Measurements from ENCODE around the gene KLRD1. TPM values are rescaled to one million over a fixed set of nuclear protein-coding genes. Genes with fewer than 3 reads are reported as not detected.

KLRD1 gene, protein sequence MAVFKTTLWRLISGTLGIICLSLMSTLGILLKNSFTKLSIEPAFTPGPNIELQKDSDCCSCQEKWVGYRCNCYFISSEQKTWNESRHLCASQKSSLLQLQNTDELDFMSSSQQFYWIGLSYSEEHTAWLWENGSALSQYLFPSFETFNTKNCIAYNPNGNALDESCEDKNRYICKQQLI
- total RNA-seq (1 to 10 TPM in 1 of 2 donors, under 1 TPM in 1; 0.83 to 1.4 TPM), polyA plus RNA-seq (ENCODE audit: insufficient read length in 2 of 2) (under 1 TPM; 0.10 to 0.41 TPM)
- long read RNA-seq, donor 1 = 0 reads
- long read RNA-seq, donor 2 = 0 reads
- long read RNA-seq, donor 3 = 0 reads
- long read RNA-seq, donor 4, partial matches to known transcripts = 0 of 1 reads
- long read RNA-seq, donor 4, other reads (novel, unspliced or antisense) = 0 of 1 reads

DNA sequence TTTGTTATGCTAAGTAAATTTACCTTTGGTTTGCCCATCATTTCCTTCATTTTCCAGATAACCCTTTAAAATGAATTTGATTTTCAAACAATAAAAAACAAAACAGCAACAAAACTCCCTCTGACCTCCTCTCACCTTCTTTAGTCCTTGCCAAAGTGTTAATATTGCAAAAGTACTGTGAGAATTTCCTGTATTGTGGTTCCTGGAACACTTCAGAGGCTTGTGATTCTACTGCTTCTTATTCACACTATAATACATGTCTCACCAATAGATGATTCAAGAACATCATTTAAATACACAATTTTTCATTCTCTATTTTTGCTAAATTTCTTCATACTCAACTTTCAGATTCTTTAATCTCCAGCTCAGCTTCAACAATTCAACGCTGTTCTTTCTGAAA, at the start of gene KLRD1:
TSS of gene KLRD1 (plus strand) at position 241 of the 400 bp plus-strand sequence. CDS start 208 bp downstream, outside the sequence.
- no peaks in the 10 kb centered on the region for H3K4me1 ChIP-seq (ENCODE audit: control insufficient read depth, insufficient read depth, low read length)
- no CpG with 5 or more reads among the region's 1 CpG for WGBS (ENCODE audit: insufficient coverage)

DNA sequence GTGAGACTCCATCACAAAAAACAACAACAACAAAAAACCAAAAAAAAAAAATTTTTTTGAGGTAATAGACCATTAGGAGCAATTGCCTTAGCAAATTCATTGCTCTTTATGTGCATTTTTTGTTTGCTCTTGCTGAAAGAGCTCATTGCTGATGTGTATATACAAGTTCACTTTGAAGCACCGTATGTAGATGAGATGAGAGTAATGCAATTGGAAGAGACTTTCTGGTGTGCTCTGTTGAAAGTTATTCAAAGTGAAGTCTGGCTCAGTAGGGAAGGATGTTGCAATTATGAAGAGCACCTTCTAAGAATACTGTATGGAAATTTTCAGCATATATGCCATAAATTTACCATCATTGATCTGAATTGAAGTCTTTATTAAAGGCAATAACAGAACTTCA, 46.7 kb upstream of the KLRD1 start:
- no peaks in the 10 kb centered on the region for H3K9me3 ChIP-seq (ENCODE audit: control insufficient read depth, insufficient read depth, low read length)
- no CpG with 5 or more reads among the region's 1 CpG for WGBS (ENCODE audit: insufficient coverage)
- H3K4me1 ChIP-seq (ENCODE audit: control insufficient read depth, insufficient read depth, low read length) = no peaks in the 10 kb centered on the region
- H3K4me3 ChIP-seq (ENCODE audit: low read depth, low read length) = no peak overlapping the region
- no peaks in the 10 kb centered on the region for H3K27me3 ChIP-seq (ENCODE audit: control insufficient read depth, insufficient read depth, low read length)
- H3K27ac ChIP-seq (ENCODE audit: low read depth, low read length) = no peak overlapping the region
- no peak for DNase-seq (ENCODE audit: low read depth in 4 of 6, low spot score in 6 of 6)
- no peaks in the 10 kb centered on the region for H3K36me3 ChIP-seq (ENCODE audit: control insufficient read depth, insufficient read depth, low read length)

More for the DNA sequence above, at the start of gene KLRD1:
- Histone ChIP-seq H3K27me3 (ENCODE audit: control insufficient read depth, insufficient read depth, low read length) (no peaks in the 10 kb centered on the region), H3K36me3 (ENCODE audit: control insufficient read depth, insufficient read depth, low read length) (no peaks in the 10 kb centered on the region), H3K27ac (ENCODE audit: low read depth, low read length) (no peak within 1 kb of the TSS), H3K4me3 (ENCODE audit: low read depth, low read length) (no peak within 1 kb of the TSS), H3K9me3 (ENCODE audit: control insufficient read depth, insufficient read depth, low read length) (no peaks in the 10 kb centered on the region)
- DNase-seq (ENCODE audit: low read depth in 4 of 6, low spot score in 6 of 6) = no peak

DNA sequence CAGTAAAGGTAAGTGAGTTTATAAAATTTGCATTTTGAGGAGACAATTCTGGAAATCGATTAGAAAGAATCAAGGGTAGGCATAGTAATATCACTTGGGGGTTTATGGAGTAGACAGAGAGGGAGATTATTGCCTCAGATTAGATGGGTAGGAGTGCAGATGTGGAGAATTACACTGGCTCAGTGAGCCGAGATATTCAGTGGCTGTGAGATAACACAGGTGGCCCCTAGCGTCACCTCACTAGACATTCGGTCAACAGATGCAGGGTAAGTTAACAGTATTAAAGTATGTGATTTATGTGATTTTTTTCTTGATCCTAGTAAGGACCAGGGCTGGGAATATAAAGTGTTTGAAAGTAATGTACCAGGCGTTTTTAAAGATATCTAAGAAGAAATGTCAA, 39.6 kb upstream of the KLRD1 start:
- Histone ChIP-seq H3K4me1 (ENCODE audit: control insufficient read depth, insufficient read depth, low read length) (no peaks in the 10 kb centered on the region), H3K36me3 (ENCODE audit: control insufficient read depth, insufficient read depth, low read length) (no peaks in the 10 kb centered on the region), H3K27ac (ENCODE audit: low read depth, low read length) (no peak overlapping the region), H3K4me3 (ENCODE audit: low read depth, low read length) (no peak overlapping the region), H3K9me3 (ENCODE audit: control insufficient read depth, insufficient read depth, low read length) (no peaks in the 10 kb centered on the region), H3K27me3 (ENCODE audit: control insufficient read depth, insufficient read depth, low read length) (no peaks in the 10 kb centered on the region)
- 87% methylated on average over 5 of the region's 5 CpGs for WGBS (ENCODE audit: insufficient coverage)
- no peak for DNase-seq (ENCODE audit: low read depth in 4 of 6, low spot score in 6 of 6)

DNA sequence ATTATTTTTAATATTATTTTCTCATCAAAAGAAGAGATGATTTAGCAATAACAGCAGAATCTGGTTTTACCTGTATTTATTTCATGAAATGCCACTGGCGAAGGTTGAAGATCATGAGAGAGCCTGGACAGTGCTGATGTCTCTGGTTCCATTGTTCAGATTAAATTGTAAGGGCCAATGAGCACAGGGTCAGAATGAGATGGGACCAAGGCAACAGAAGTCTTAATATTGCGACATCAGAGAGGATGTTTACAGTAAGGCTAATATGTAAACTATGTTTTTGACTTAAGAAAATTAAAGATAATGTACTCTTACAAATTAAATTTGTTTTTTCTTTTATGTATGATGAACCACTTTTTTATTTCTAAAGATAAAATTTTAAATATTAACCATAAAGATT, 35.2 kb upstream of the KLRD1 start:
- Histone ChIP-seq H3K4me3 (ENCODE audit: low read depth, low read length) (no peak overlapping the region), H3K36me3 (ENCODE audit: control insufficient read depth, insufficient read depth, low read length) (no peaks in the 10 kb centered on the region), H3K27ac (ENCODE audit: low read depth, low read length) (no peak overlapping the region), H3K9me3 (ENCODE audit: control insufficient read depth, insufficient read depth, low read length) (no peaks in the 10 kb centered on the region), H3K27me3 (ENCODE audit: control insufficient read depth, insufficient read depth, low read length) (no peaks in the 10 kb centered on the region), H3K4me1 (ENCODE audit: control insufficient read depth, insufficient read depth, low read length) (no peaks in the 10 kb centered on the region)
- WGBS (ENCODE audit: insufficient coverage) = 100% methylated on average over 1 of the region's 2 CpGs
- no peak for DNase-seq (ENCODE audit: low read depth in 4 of 6, low spot score in 6 of 6)

DNA sequence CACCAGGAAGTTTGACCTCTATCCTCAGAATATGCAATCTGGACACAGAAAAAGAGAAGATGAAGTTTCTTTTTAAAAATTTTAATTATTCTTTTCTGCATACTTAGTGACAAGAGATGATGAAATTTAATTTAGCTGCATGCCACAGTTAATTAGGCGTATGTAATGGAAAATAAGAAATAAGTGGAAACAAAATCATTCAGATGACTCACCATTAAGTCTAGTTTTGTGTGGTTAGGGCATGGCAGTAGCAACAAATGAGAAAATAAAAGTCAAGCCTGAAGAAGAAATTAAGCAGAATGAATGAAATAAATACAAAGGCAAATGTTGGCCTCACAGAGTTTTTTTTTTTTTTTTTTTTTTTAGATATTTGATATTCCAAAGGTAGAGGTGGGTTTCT, 30.9 kb upstream of the KLRD1 start:
- Histone ChIP-seq H3K4me1 (ENCODE audit: control insufficient read depth, insufficient read depth, low read length) (no peaks in the 10 kb centered on the region), H3K27ac (ENCODE audit: low read depth, low read length) (no peak overlapping the region), H3K9me3 (ENCODE audit: control insufficient read depth, insufficient read depth, low read length) (no peaks in the 10 kb centered on the region), H3K36me3 (ENCODE audit: control insufficient read depth, insufficient read depth, low read length) (no peaks in the 10 kb centered on the region), H3K27me3 (ENCODE audit: control insufficient read depth, insufficient read depth, low read length) (no peaks in the 10 kb centered on the region), H3K4me3 (ENCODE audit: low read depth, low read length) (no peak overlapping the region)
- no CpG with 5 or more reads among the region's 1 CpG for WGBS (ENCODE audit: insufficient coverage)
- DNase-seq (ENCODE audit: low read depth in 4 of 6, low spot score in 6 of 6) = no peak

DNA sequence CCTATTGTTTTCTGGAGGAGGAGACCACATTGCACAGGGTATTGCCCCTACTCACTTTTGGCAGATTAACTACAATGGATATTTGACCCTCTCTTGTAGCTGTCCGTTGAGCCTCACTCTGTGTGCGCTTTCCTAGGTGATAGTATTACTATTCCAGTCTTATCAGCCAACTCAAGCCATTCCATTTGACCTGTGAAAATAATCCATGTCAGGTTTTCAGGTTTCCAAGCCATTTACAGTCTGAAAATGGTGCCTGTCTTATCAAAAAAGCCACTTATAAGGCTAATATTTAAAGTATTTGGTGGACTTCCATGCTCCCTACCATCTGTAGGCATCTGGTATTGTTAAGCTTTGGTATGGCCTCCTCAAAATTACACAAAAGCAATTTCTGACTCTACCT, 29.6 kb upstream of the KLRD1 start:
- no peaks in the 10 kb centered on the region for H3K4me1 ChIP-seq (ENCODE audit: control insufficient read depth, insufficient read depth, low read length)
- 91% methylated on average over 2 of the region's 2 CpGs for WGBS (ENCODE audit: insufficient coverage)
- H3K27me3 ChIP-seq (ENCODE audit: control insufficient read depth, insufficient read depth, low read length) = no peaks in the 10 kb centered on the region
- no peak overlapping the region for H3K27ac ChIP-seq (ENCODE audit: low read depth, low read length)
- H3K4me3 ChIP-seq (ENCODE audit: low read depth, low read length) = no peak overlapping the region
- H3K9me3 ChIP-seq (ENCODE audit: control insufficient read depth, insufficient read depth, low read length) = no peaks in the 10 kb centered on the region
- no peak for DNase-seq (ENCODE audit: low read depth in 4 of 6, low spot score in 6 of 6)
- no peaks in the 10 kb centered on the region for H3K36me3 ChIP-seq (ENCODE audit: control insufficient read depth, insufficient read depth, low read length)

DNA sequence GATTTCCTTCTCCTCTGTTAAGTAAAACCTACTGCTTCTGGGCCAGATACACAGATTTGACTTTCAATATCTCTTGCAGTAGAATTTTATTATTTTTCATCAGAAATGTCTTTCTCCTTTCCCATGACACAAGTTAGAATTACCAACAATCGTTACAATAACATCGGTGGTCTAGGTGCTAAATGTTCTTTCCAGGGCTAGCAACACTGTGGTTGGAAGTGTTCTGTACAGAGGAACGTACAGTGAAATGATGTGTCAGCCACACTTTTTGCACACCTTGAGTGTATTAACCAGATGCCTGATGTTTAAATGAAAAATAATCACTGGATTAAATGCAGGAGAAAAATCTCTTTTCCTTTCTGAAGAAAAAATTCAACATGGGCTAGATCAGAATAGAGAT, 27.7 kb upstream of the KLRD1 start:
- WGBS (ENCODE audit: insufficient coverage) = 100% methylated on average over 1 of the region's 3 CpGs
- Histone ChIP-seq H3K27ac (ENCODE audit: low read depth, low read length) (no peak overlapping the region), H3K27me3 (ENCODE audit: control insufficient read depth, insufficient read depth, low read length) (no peaks in the 10 kb centered on the region), H3K36me3 (ENCODE audit: control insufficient read depth, insufficient read depth, low read length) (no peaks in the 10 kb centered on the region), H3K4me3 (ENCODE audit: low read depth, low read length) (no peak overlapping the region), H3K9me3 (ENCODE audit: control insufficient read depth, insufficient read depth, low read length) (no peaks in the 10 kb centered on the region), H3K4me1 (ENCODE audit: control insufficient read depth, insufficient read depth, low read length) (no peaks in the 10 kb centered on the region)
- DNase-seq (ENCODE audit: low read depth in 4 of 6, low spot score in 6 of 6) = no peak

DNA sequence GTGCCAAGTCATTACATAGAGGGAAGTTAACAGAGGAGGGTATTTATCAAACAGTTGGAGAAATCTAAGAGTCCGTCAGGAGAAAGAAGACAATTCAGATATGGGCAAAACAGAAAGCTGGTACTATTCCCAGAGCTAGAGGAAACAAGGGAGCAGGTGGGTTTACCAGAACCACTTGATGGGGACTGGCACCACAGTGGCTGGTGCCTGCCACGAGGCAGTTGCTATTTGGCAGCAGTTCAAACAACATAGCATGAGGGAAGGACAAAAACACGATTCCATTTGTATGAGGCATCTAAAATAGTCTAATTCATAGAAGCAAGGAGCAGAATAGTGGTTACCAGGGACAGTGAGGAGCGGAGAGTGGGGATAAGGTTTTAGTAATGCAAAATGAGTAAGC, 24.6 kb upstream of the KLRD1 start:
- Histone ChIP-seq H3K9me3 (ENCODE audit: control insufficient read depth, insufficient read depth, low read length) (no peaks in the 10 kb centered on the region), H3K36me3 (ENCODE audit: control insufficient read depth, insufficient read depth, low read length) (no peaks in the 10 kb centered on the region), H3K4me1 (ENCODE audit: control insufficient read depth, insufficient read depth, low read length) (no peaks in the 10 kb centered on the region), H3K27me3 (ENCODE audit: control insufficient read depth, insufficient read depth, low read length) (no peaks in the 10 kb centered on the region), H3K27ac (ENCODE audit: low read depth, low read length) (no peak overlapping the region), H3K4me3 (ENCODE audit: low read depth, low read length) (no peak overlapping the region)
- DNase-seq (ENCODE audit: low read depth in 4 of 6, low spot score in 6 of 6) = peak in 2 of 6 donors; percentile 3 to 18
- WGBS (ENCODE audit: insufficient coverage) = 29% methylated on average over 2 of the region's 4 CpGs

DNA sequence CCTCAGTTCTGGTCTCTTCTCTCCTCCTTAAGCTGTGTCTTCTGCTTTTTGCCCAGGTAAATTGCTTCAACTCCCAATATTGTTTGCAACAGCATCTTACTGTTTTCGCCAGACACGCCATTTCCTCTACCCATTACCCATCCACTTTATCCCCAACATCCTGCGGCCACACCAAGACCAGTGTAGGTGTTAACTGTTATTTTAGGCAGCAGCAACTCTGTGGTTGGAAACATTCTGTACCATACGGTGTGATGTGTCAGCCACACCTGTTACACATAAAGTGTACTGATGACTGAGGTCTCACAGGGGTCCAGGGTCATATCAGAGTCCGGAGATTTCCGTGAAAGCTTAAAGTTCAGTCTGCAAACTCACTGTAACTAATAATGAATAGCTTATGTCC, 21.8 kb upstream of the KLRD1 start:
- DNase-seq (ENCODE audit: low read depth in 4 of 6, low spot score in 6 of 6) = no peak
- Histone ChIP-seq H3K36me3 (ENCODE audit: control insufficient read depth, insufficient read depth, low read length) (no peaks in the 10 kb centered on the region), H3K4me1 (ENCODE audit: control insufficient read depth, insufficient read depth, low read length) (no peaks in the 10 kb centered on the region), H3K27me3 (ENCODE audit: control insufficient read depth, insufficient read depth, low read length) (no peaks in the 10 kb centered on the region), H3K27ac (ENCODE audit: low read depth, low read length) (no peak overlapping the region), H3K4me3 (ENCODE audit: low read depth, low read length) (no peak overlapping the region), H3K9me3 (ENCODE audit: control insufficient read depth, insufficient read depth, low read length) (no peaks in the 10 kb centered on the region)
- WGBS (ENCODE audit: insufficient coverage) = 0% methylated on average over 1 of the region's 6 CpGs

DNA sequence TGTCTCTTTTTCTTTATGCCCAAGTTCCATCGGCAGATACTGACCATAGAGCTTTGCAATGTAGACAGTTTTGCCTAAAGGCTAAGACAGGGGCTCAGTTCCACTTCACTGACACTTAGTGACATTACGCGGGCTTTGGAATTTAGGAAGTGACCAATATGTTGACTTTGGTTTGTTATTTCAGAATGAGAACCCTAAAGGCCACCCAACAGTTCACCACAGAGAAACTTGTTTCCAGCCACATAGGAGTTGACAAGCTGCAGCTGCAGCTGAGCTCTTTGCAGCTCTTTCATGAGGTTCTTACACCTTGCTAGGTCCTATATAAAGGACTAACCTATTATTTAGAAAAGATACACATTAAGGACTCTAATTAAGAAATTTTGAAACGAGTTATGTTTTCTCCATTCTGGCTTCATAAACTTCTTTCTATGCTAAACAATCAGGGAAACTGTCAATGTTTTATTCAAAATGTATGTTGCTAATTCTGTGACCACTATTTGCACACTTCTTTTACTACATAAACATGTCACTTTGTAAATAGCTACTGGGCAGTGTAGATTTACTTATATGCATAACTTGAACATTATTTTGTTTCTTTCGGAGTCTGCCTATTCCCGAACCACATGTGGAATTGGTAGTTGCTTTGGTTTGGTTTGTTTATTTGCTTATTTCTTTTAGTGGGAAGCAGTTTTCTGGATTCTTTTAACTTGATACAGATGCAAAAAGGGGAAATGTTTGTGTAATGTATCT, 18.5 kb upstream of the KLRD1 start:
- Histone ChIP-seq H3K9me3 (ENCODE audit: control insufficient read depth, insufficient read depth, low read length) (no peaks in the 10 kb centered on the region), H3K27ac (ENCODE audit: low read depth, low read length) (no peak overlapping the region), H3K36me3 (ENCODE audit: control insufficient read depth, insufficient read depth, low read length) (no peaks in the 10 kb centered on the region), H3K27me3 (ENCODE audit: control insufficient read depth, insufficient read depth, low read length) (no peaks in the 10 kb centered on the region), H3K4me1 (ENCODE audit: control insufficient read depth, insufficient read depth, low read length) (no peaks in the 10 kb centered on the region), H3K4me3 (ENCODE audit: low read depth, low read length) (no peak overlapping the region)
- 80% methylated on average over 2 of the region's 6 CpGs for WGBS (ENCODE audit: insufficient coverage)
- DNase-seq (ENCODE audit: low read depth in 4 of 6, low spot score in 6 of 6) = no peak
